TTC549 (cell line): ENCODE results near the gene FUT4.
"Not testable (repeated sequence)": the region's sequence is repeated elsewhere in the genome, so short reads cannot be mapped to it uniquely, and the experiment has no call there.

Experiments
- FAIRE-seq: peaks from 2 replicates; lab custom pipeline; 2012; peaks lifted over from hg19 to GRCh38; lab: Jason Lieb, UNC

The FUT4 gene

DNA sequence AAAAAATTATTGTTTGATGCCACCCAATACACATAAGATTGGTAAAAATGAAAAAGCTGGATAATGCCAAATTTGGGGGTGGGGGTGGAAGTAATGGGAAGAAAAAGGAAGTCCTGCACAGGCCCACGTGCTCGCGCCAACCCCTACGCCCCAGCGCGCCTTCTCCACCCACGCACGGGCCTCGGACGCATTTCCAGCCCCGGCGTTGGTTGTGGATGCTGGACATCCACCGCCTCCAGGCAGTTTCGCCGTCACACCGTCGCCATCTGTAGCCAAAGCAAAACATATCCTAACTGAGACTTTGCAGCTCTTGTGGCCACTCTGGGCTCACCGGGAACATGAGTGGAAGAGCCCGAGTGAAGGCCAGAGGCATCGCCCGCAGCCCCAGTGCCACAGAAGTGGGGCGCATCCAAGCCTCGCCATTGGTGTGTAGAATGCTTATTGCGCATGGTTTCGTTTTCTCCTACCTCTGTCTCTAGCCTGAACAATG is 23.5 kb downstream of the FUT4 start, which contains the start of gene PIWIL4:
PIWIL4 (plus strand) TSS at position 188 of the 490 bp plus-strand sequence; CDS start at position 339, 151 bp downstream.
- FAIRE-seq: no peak

- FAIRE-seq: no peak
These were observed 24.5 kb downstream of the FUT4 start for GRCh38 chr11:94568200-94568599.

DNA sequence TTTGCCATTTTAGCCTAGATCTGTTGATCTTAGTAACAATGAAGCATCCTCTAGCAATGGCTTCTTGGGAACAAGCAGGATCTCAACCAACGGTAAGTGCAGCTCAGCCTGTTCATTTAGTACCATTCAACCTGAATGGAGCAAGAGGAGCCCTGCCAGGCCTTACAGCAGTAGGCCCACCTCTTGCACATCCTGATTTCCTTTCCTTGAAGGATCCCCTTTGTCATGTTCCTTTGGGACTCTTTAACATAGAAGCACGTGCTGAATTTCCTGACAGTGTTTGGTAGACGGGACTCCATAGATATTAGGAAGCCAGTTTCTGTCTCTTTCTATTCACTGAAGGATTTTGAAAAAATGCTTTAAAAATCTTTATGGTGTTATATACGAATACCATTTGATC is 25.0 kb downstream of the FUT4 start:
- no peak for FAIRE-seq

DNA sequence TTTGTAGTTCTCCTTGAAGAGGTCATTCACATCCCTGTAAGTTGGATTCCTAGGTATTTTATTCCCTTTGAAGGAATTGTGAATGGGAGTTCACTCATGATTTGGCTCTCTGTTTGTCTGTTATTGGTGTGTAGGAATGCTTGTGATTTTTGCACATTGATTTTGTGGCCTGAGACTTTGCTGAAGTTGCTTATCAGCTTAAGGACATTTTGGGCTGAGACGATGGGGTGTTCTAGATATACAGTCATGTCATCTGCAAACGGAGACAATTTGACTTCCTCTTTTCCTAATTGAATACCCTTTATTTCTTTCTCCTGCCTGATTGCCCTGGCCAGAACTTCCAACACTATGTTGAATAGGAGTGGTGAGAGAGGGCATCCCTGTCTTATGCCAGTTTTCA is 29.3 kb downstream of the FUT4 start:
- FAIRE-seq: not testable (repeated sequence)

- FAIRE-seq: no peak
These were observed 30.7 kb downstream of the FUT4 start for GRCh38 chr11:94574193-94574961.

DNA sequence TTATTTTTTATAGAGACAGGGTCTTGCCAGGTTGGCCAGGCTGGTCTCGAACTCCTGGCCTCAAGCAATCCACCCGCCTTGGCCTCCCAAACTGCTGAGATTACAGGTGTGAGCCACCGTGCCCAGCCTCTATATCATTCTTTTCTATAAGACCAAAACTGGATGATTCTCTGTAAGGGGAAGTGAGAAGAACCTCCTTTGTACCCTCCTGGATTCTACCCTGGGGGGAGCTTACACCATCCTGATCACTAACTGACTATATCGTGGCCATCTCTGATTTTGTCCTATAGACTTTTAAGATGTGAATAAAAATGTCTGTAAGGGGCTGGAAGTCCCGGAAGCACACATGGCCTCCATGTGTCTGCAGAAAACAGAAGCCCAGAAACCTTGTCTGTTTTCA is 32.6 kb downstream of the FUT4 start:
- FAIRE-seq: no peak

DNA sequence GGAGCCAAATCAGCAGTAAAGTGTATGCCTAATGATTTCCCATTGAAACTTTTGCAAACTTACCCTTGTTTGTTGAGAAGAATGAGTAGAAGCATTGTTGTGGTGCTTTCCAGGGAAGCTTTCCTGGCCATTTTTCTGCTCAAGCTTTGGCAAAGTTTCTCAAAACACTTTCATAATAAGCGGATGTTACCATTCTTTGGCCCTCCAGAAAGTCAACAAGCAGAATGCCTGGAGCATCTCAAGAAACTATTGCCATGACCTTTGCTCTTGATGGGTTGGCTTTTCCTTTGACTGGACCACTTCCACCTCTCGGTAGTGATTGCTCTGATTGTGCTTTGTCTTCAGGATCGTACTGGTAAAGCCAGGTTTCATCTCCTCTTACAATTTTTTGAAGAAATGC is 34.1 kb downstream of the FUT4 start:
- no peak for FAIRE-seq

DNA sequence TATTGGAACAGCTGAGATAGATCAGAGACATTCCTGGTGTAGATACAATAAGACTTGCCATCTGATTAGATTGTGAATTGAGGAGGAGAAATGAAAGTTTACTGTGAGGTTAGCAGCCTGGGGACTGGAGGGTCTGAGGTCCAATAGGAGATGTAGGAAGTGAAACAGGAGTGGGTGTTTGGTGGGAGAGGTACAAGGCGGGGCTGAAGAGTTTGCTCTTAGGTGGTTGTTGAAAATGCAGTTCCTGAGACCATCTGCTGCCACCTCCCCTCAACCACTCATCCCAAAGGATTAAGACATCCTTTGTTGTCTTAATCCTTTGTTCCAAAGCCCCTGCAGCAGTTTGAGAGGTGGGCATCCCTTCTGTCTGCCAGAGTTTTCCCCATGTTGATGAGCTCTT is 38.2 kb downstream of the FUT4 start:
- FAIRE-seq: no peak

GRCh38 chr11:94583213-94583865 is 39.6 kb downstream of the FUT4 start:
- no peak for FAIRE-seq

GRCh38 chr11:94583866-94584500 is 40.3 kb downstream of the FUT4 start:
- no peak for FAIRE-seq

- no peak for FAIRE-seq
These were observed 41.3 kb downstream of the FUT4 start for GRCh38 chr11:94584978-94585377.

GRCh38 chr11:94585399-94585798 is 41.7 kb downstream of the FUT4 start:
- FAIRE-seq: no peak

- FAIRE-seq: no peak
These were observed 42.8 kb downstream of the FUT4 start for GRCh38 chr11:94586546-94586945.

DNA sequence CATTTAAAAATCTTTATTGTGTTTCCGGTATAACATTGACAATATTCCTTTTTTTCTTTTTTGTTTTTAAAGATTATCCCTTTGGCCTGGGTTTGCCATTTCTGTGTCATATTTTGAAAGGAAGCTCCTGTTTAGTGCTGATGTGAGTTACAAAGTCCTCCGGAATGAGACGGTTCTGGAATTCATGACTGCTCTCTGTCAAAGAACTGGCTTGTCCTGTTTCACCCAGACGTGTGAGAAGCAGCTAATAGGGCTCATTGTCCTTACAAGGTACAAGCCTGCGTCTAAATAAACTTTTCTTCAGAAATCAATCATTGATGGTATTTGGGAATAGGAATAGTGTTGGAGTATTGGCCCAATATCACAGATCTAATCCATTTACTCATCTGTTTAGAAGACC is 43.3 kb downstream of the FUT4 start:
- FAIRE-seq: no peak

DNA sequence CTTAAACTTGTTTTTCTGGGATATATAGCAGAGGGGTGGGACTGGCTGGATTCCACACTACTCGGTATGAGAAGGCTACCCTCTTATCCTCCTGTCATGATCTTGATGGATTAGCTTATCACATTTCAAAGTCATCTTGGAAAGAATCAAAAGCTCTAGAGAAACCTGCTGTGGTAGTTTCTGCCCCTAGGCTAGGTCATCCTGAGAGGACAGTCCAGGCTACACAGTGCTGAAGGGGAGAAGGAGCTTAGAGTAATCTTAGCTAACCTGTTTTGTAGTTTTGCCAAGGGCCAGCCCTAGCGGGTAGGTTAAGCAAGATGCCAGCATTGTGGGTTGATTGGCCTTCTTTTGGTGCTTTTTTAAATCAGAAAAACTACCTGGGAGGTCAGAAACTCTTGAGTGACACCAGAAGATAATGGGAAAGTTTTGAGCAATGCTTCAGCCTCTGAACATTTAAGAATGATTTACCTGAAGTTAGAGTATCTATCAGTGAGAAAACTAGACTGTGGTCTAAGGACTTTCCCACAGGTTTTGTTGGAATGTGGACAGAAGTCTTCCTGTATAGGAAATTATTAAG is 44.7 kb downstream of the FUT4 start:
- FAIRE-seq: no peak

DNA sequence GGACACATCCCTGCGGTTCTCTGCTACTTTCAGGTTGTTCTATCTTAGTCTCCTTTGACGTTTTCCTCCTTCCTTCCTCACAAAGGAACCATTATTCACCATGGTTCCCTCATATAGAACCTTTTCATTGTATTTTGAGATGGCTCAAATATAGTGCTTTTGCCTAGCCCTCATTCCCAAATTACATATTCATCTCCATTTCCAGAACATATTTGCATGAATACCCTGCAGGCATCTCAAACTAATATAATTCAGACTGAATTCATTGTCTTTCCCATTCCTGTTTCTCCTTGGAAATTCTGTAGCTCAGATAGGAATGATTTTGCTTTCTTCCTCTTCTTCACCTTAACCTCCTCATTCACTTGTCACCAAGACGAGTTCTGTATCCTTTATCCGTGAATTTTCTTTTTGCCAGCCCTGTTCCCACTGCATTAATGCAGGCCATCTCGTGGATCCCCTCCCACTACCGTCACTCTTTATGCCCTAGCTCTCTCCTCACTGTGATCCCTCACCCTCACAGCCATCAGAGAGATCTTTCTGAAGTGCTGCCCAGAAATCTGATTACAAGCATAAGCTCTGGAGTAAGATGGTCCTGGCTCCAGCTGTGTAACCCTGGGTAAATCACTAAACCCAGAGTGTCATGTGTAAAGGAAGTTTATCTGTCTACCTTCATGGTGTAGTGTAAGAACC is 46.8 kb downstream of the FUT4 start:
- FAIRE-seq: no peak

DNA sequence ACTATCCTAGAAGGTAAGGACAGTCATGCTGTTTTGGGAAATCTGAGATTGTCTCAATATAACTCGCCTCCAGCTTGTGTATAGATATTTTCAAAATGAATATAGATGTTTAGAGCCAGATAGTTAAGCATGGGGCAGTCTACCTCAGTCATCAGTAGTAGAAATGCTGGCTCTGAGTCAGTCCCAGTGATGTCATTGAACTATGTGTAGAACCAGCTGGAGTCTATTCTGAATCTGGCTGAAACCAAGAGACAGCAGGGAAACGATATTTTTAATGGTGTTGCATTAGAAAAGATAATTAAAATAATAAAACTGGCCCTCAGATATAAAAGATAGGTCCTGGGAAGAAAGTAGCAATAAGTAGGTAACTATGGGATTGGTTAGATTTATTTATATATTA is 49.3 kb downstream of the FUT4 start:
- FAIRE-seq: no peak

- FAIRE-seq: no peak
These were observed 51.4 kb downstream of the FUT4 start for GRCh38 chr11:94595076-94595475.

DNA sequence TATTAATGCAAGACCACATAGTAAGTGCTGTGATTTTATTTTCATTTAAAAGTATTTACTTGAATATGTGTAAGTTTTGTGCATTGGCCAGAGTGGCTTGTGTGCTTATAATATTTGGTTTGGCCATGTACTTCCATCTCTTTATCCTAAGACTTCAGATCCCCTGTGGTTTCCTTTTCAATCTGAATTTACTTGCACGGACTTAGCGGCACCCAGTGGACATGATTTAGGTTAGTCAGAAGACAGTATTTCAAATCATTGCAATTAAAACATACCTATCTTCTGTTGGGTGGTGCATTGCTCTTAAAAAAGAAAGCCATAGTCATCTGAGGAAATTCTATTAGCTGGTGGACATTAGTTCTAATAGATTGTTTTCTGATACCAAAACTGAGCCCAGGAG is 54.2 kb downstream of the FUT4 start:
- FAIRE-seq: no peak
